ENCODE data around the gene SF3B4.
"Not testable (repeated sequence)": the region's sequence is repeated elsewhere in the genome, so short reads cannot be mapped to it uniquely, and the experiment has no call there.

Gene SF3B4

DNA sequence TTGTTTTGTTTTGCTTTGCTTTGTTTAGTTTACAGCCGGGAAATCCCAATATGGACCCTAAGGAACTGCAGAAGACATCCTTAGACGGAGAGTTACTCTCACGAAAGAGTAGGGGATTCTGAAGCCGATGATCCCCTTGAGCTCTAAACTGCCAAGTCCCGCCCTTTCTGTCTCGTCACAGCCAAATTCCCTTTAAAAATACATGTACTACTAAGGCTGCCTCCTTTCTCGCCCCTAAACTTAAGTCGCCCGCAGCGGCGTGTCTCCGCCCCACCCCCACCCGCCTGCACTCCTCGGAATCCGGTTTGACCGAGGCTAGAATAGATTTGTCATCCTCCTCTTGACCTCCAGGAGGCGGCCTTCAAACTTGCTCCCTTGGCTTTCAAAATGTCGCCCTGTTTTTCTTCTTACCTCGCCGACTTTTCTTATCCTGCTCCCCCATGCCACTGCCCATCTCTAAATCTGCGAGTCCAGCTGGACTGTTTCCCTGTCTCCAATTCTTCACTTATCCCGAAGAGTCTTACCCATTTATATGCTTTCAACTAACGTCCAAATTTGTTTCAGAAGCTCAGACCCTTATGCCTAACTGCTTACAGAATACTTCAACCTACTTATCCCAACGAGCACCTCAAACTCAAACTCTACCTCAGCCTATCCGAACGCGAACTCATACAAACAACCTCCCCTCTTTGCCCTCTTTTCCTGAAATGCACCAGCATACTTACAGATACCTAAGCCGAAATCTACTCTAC, 39.2 kb downstream of the SF3B4 start:
- DNase-seq (ENCODE audit: low spot score): peak; percentile 89

DNA sequence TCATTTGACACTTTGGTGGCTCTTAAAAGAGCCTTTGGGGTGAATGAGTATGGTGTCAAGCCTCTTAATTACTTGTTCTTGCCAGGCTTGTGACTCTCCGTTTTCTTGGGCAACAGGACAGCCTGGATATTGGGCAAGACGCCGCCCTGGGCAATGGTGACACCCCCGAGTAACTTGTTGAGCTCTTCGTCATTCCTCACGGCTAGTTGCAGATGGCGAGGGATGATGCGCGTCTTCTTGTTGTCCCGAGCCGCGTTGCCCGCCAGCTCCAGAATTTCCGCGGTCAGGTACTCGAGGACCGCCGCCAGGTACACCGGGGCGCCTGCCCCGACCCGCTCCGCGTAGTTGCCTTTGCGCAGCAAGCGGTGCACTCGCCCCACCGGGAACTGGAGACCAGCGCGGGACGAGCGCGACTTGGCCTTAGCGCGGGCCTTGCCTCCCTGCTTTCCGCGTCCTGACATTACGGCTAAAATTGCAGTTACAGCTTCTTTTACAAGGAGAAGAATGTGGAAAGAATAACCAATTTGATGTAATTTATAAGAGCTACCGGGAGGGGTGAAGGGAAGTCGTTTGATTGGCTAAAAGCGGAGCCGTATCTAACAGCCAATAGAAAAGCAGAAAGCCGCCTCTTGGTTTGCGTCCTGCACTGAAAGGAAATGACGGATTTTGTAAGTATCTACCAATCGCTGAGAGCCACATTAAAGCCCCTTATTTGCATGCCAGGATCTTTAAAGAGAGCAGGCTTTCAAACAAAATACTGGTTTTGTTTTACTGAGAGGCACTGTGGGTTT, 40.0 kb downstream of the SF3B4 start:
- DNase-seq (ENCODE audit: low spot score): peak; percentile 99

- DNase-seq (ENCODE audit: low spot score): not testable (repeated sequence)
Observed at GRCh38 chr1:149887196-149887455, 40.5 kb downstream of the SF3B4 start.

DNA sequence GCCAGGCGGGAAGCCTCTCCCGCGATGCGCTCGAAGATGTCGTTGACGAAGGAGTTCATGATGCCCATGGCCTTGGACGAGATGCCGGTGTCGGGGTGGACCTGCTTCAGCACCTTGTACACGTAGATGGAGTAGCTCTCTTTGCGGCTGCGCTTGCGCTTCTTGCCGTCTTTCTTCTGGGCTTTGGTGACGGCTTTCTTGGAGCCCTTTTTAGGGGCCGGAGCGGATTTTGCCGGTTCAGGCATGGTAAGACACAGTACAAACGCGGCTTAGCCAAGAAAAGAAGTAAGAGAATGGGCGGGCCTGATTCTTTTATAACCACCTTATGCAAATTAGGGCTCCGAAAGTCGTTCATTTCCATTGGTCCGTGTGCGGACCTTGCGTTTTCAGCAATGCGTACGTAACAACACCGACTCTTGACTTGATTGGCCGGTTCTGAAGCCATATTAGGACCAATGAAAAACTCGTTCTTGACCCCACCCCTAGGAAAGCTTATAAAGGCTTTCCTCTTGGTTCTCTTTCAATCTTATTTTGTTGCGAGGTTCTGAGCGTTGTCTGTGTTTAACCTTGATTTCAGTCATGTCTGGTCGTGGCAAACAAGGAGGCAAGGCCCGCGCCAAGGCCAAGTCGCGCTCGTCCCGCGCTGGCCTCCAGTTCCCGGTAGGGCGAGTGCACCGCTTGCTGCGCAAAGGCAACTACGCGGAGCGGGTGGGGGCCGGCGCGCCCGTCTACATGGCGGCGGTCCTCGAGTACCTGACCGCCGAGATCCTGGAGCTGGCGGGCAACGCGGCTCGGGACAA, 41.0 kb downstream of the SF3B4 start:
- peak; percentile 100 for DNase-seq (ENCODE audit: low spot score)

- not testable (repeated sequence) for DNase-seq (ENCODE audit: low spot score)
Observed at GRCh38 chr1:149886121-149886395, 41.5 kb downstream of the SF3B4 start.

DNA sequence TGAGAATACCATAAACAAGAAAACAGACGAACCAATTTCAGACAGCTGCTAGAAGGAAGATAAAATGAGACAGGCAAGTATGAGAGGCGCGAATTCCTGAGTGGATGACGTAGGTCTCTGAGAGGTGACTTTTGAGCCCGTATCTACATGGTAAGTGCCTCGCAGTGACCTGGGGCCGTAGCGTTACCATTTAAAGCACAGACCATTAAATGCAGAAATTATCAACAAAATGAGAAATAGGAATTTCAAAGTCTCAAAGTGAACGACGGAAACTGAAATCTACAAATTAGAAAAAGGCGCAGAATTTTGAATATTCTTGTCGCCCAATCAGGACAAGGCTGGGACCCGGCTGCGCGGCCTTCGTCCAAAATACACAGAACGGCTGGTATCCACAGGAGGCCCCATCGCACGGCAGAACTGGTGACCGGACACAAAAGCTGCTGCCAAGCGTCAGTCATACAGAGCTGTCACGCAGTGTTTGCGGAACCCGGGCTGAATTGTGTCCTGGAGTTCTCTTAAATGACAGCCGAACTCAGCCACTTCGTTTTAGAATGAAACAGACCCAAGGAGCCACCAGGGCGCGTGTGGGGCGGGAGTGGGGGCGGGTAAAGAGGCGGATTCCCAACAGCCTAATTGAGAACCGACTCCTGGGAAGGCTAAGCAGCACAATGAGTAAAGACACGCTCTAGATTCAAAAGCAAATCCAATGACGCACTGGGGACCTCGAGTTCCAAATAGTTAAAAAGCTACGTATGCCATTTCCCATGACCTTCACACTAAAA, 42.1 kb downstream of the SF3B4 start:
- peak; percentile 80 for DNase-seq (ENCODE audit: low spot score)

GRCh38 chr1:149884433-149885338, 42.9 kb downstream of the SF3B4 start:
- peak; percentile 29 for DNase-seq (ENCODE audit: low spot score)

DNA sequence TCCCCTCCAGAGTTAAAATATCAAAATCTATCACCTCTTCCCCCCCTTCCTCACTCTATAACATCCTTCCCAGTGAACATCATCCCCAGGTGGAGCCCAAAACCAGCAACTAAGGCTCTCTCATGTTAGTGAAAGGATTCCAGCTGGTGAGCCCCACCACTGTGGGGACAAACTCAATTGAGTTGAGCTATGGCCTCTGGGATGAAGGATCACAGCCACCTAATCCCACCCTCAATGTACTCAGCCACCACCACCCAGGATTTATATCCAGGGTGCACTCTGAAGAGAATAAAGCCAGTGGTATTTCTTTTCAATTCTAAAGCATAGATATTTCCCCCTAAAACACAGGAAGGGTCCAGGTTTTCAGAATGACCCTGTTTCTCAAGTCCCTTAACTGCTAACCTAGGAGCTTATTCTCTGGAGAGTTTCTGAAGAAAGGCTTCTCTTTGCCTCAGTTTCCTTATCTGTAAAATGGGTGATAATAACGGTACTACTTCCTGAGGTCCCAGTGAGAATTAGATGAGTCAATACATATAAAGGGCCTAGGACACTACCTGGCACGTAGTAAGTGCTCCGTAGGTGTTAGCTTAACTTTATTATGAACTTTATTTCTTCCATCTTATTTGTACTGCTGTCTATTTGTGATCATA, 43.9 kb downstream of the SF3B4 start:
- DNase-seq (ENCODE audit: low spot score): no peak

DNA sequence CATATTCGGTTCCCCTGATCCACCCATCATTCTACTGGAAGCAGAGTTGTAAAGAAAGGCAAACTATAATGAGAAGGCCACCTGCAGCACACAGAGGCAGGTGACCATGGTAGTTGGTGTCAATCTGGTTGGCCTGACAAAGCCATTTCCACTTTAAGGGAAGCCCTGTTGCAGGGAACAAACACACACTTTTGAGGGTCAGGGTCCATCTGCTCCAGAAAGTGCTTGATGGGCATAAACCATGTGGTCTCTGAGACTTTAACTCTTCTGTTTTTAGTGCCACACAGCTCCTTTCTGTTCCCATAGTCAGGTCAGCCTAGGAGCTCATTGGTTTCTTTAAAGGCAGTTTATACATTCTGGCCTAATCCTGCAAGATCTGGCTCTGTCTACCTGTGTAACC, 45.7 kb downstream of the SF3B4 start:
- DNase-seq (ENCODE audit: low spot score): no peak

DNA sequence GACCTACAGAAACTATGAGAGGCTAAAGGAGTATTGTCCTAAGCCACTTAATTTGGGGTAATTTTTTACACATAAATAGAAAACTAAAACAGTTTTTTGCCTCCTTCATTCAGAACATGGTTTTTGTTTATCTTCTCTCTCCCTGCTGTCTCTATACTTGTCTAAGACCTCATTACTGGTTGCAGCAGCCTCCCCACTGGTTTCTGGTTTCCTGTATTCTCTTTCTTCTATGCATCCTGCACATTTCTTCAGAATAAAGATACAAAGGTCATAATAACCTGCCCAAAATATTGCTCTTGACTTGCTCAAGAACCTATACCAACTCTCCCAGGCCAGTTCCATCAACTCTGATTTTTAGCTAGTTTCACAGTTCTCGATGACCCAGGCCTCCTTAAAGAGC, 48.0 kb downstream of the SF3B4 start:
- DNase-seq (ENCODE audit: low spot score): no peak

DNA sequence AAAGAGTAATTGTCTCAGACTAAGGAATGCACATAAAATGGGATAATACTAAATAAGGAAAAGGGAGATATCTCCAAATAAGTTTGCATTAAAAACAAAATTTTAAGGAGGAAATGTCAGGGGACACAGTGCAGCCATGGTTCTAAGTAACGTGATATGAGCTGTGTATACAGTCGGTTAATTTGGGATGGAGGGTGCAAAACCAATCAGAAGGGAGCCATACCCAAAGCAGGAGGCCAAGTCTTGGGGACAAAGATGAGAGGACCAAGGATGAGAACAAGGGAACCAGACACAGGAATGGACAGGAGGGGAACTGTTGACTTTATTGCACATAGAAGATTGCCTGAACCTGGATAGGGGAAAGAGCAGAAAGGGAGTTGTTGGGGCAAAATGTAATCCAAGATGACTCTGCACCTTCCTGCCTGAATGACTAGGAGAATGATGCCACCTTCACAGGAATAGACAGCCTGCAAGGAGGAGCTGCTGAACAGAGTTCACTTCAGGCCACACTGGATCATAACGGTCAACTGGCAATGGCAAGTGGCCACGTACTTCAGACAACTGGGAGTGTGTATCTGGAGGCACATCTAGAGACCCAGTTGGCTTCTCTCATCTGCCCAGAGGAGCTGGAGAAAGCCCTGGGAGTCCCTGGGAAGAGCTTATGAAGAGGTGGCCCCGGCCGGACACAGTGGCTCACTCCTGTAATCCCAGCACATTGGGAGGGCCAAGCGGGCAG, 50.2 kb downstream of the SF3B4 start:
- no peak for DNase-seq (ENCODE audit: low spot score)

Data from kidney tubule cell (primary cell).